GM12878 (cell line): ENCODE data around the gene CADPS. TPM values are rescaled to one million over a fixed set of nuclear protein-coding genes. Genes with fewer than 3 reads are reported as not detected.

Experiments used
- ATAC-seq: fragments of 200-7000 bp; cut with Tn5 transposase; 3 replicates; pipeline ENCODE4 v1.9.1; 2020; ENCODE audit warnings: mild to moderate bottlenecking, moderate library complexity
- BruUV-seq: library from RNA; stranded (reverse); fragments of 400-500 nt; replicated peaks from 2 replicates; lab custom pipeline; 2021; lab: Mats Ljungman, UMichigan
- CTCF ChIA-PET: fragments of 300-600 bp; sonication (Branson Sonifier 250); formaldehyde crosslinking; extraction: SDS; loops from one replicate; lab custom pipeline; 2021; ENCODE audit warnings: inconsistent platforms; lab: Yijun Ruan, JAX
- POLR2A ChIA-PET: fragments of 350-600 bp; formaldehyde crosslinking; extraction: SDS; loops from one replicate; lab custom pipeline; 2021; ENCODE audit warnings: inconsistent platforms; lab: Charles Lee
- RAD21 ChIA-PET: fragments of 300-600 bp; sonication (Branson Sonifier 250); formaldehyde crosslinking; loops from one replicate; lab custom pipeline; 2023; ENCODE audit warnings: antibody characterized with exemption; ENCODE audit not compliant: unreplicated experiment; lab: Charles Lee
- SMC1A ChIA-PET: fragments of 300-600 bp; sonication (Branson Sonifier 250); formaldehyde crosslinking; loops from one replicate; lab custom pipeline; 2023; ENCODE audit not compliant: unreplicated experiment, uncharacterized antibody; lab: Charles Lee
- DNase-seq: peaks from one replicate; pipeline ENCODE4 v3.0.0-alpha.2; 2011; ENCODE audit warnings: low read depth, low spot score
- FAIRE-seq: peaks from 3 replicates; lab custom pipeline; 2011; peaks lifted over from hg19 to GRCh38; lab: Jason Lieb, UNC
- H2AFZ ChIP-seq: 2 replicates; pipeline ENCODE4 v1.6.0; 2011; ENCODE audit warnings: low read depth, low read length, control low read depth; ENCODE audit not compliant: control insufficient read depth
- H3K27ac ChIP-seq: 2 replicates; pipeline ENCODE4 v1.5.1; 2011; ENCODE audit warnings: control low read depth; ENCODE audit not compliant: control insufficient read depth, insufficient read depth
- H3K27me3 ChIP-seq, 2 experiments: replicated peaks in 1 of 2; 2 replicates each; pipeline versions ENCODE4 v1.6.0 to v1.6.1; 2011; ENCODE audit warnings: low read length in 1 of 2; ENCODE audit not compliant: control insufficient read depth in 2 of 2, insufficient read depth in 2 of 2
- H3K36me3 ChIP-seq, 2 experiments: 2 replicates each; pipeline ENCODE4 v1.5.1; 2011; ENCODE audit warnings: low read length in 1 of 2; ENCODE audit not compliant: control insufficient read depth in 2 of 2, insufficient read depth in 2 of 2
- H3K4me1 ChIP-seq: 2 replicates; pipeline ENCODE4 v1.6.1; 2011; ENCODE audit warnings: mild to moderate bottlenecking, low read length, moderate library complexity, mixed read lengths; ENCODE audit not compliant: control insufficient read depth, insufficient read depth
- H3K4me2 ChIP-seq: 2 replicates; pipeline ENCODE4 v1.6.0; 2011; ENCODE audit warnings: control low read depth; ENCODE audit not compliant: control insufficient read depth, insufficient read depth
- H3K4me3 ChIP-seq: fragments of 200-600 bp; sonication (generic); 2 replicates; pipeline ENCODE4 v1.5.1; 2016
- H3K79me2 ChIP-seq: 2 replicates; pipeline ENCODE4 v1.6.0; 2011; ENCODE audit warnings: low read length; ENCODE audit not compliant: control insufficient read depth, insufficient read depth
- H3K9ac ChIP-seq: 2 replicates; pipeline ENCODE4 v1.8.0; 2011; ENCODE audit warnings: low read length, control low read depth, mixed read lengths; ENCODE audit not compliant: control insufficient read depth, insufficient read depth
- H3K9me3 ChIP-seq: replicated peaks from 3 replicates; pipeline ENCODE4 v1.5.1; 2011; ENCODE audit warnings: mild to moderate bottlenecking, low read length; ENCODE audit not compliant: control insufficient read depth, insufficient read depth
- H4K20me1 ChIP-seq: 2 replicates; pipeline ENCODE4 v1.6.0; 2011; ENCODE audit not compliant: control insufficient read depth, insufficient read depth
- HCFC1 ChIP-seq: fragments of 150-350 bp; IDR thresholded peaks from 2 replicates; pipeline ENCODE4 v1.6.1; 2014; ENCODE audit warnings: low read length
- MYB ChIP-seq: fragments of 150-350 bp; IDR thresholded peaks from 2 replicates; pipeline ENCODE4 v1.6.1; 2014; ENCODE audit warnings: mild to moderate bottlenecking, low read depth, low read length, borderline replicate concordance
- NFYB ChIP-seq: IDR thresholded peaks from 2 replicates; pipeline ENCODE4 v1.6.1; 2011; ENCODE audit warnings: low read depth, mild to moderate bottlenecking, low read length, improper control_type of control experiment, moderate library complexity; ENCODE audit not compliant: insufficient read depth
- TCF12 ChIP-seq: IDR thresholded peaks from 2 replicates; pipeline ENCODE4 v1.6.1; 2011; ENCODE audit warnings: low read depth, mild to moderate bottlenecking, low read length
- WGBS: methylation state at CpG from one replicate; pipeline ENCODE4 v1.1.6; 2016; ENCODE audit warnings: low lambda C conversion rate; ENCODE audit not compliant: insufficient replicate concordance, insufficient coverage; ENCODE audit errors: missing lambda C conversion rate; 5-methylcytosine and 5-hydroxymethylcytosine counted together
- in situ Hi-C: fragments of 300-500 bp; cut with MboI; formaldehyde crosslinking; loops from 9 replicates; pipeline ENCODE4 v1.14.3; 2018; ENCODE audit warnings: mixed read lengths
- intact Hi-C: fragments of 100-400 bp; cut with micrococcal nuclease; formaldehyde crosslinking; loops from one replicate; pipeline ENCODE4 v1.14.2; 2022; ENCODE audit not compliant: unreplicated experiment
- polyA plus RNA-seq, 11 experiments: library from polyadenylated mRNA; depleted of rRNA in 4 of 11; unstranded in 6 of 11; stranded (reverse) in 5 of 11; fragments of >200 nt; fragmentation: Nextera tagmentation in 4 of 11; fragmentation: Illumina TruSeq in 1 of 11; extraction: Ambion mirVana in 4 of 11; extraction: Trizol in 1 of 11; gene quantifications; 1 replicate in 1 of 11; 2 replicates in 10 of 11; pipeline versions ENCODE4 v1.2.1 to v1.2.3, GENCODE V29; 2011 to 2016; ENCODE audit warnings: inconsistent platforms in 2 of 11, missing spikeins in 2 of 11, low read depth in 1 of 11
- total RNA-seq, 4 experiments: library from RNA; depleted of rRNA in 3 of 4; stranded (reverse); fragments of >200 nt in 3 of 4; fragmentation: Illumina TruSeq in 1 of 4; extraction: Trizol in 1 of 4; gene quantifications; 2 replicates each; pipeline versions ENCODE4 v1.2.1 to v1.2.3, GENCODE V29; 2013 to 2021
- TF ChIP-seq, protein P1 (sequence below): fragments of 450-650 bp; IDR thresholded peaks from 2 replicates; pipeline ENCODE4 v1.6.1; 2017; ENCODE audit warnings: mild to moderate bottlenecking, moderate library complexity
- TF ChIP-seq, protein P2 (sequence below): IDR thresholded peaks from 2 replicates; pipeline ENCODE4 v1.6.1; 2012; ENCODE audit warnings: mild to moderate bottlenecking, low read depth, low read length

The CADPS gene
- total and polyA plus RNA-seq, 10 of the 15 experiments (the other 5 are each of a cell fraction or from before 2014, with no cell fraction given), result 0.20 TPM; not detected in 9

DNA sequence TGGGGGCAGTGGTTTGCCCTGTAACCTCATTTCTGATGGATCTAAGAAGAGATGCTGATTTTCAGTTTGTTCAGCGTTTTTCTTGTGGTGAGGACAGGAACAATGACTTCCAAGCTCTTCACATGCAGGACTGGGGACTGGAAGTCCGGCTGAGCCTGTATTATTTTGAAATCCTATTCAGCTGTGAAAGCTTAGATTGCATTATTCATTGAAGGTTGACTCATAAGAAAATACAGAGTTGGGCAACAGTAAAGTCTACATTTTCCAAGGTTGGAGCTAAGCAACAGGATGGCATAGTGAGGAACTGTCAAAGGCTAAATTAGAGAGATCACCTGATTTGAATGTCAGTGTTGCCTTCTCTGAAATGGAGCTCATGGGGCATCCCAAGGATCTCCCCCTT is 270.9 kb downstream of the CADPS start:
- in situ Hi-C loops, result loop anchor here (25.0 kb wide), 1 partner anchor 1208 kb away; the partner anchor contains the start of gene C3orf49
- no peak overlapping the region for H3K27ac ChIP-seq
- no peak overlapping the region for H3K4me2 ChIP-seq
- ATAC-seq (no peak), DNase-seq (no peak)
- H3K27me3 ChIP-seq, result no peaks in the 10 kb centered on the region
- H3K4me3 ChIP-seq, result no peak overlapping the region
- H3K9ac ChIP-seq, result no peak overlapping the region
- WGBS, result 0% methylated on average over 2 of the region's 2 CpGs
- SMC1A ChIA-PET, result interaction anchor here (0.7 kb wide), 1 partner anchor 10 kb away, joined by 3 read pairs; no protein-coding TSS in a partner anchor
- H3K4me1 ChIP-seq, result no peaks in the 10 kb centered on the region
- CTCF ChIA-PET, result interaction anchor here (1.2 to 1.6 kb wide), 2 partner anchors 19 to 25 kb away, joined by 3 to 6 read pairs; no protein-coding TSS in a partner anchor
- POLR2A ChIA-PET, result no interaction called here
- RAD21 ChIA-PET, result no interaction called here
- TF ChIP-seq HCFC1 (no peak), MYB (no peak), TCF12 (no peak), NFYB (no peak)
- TF ChIP-seq, protein P1, sequence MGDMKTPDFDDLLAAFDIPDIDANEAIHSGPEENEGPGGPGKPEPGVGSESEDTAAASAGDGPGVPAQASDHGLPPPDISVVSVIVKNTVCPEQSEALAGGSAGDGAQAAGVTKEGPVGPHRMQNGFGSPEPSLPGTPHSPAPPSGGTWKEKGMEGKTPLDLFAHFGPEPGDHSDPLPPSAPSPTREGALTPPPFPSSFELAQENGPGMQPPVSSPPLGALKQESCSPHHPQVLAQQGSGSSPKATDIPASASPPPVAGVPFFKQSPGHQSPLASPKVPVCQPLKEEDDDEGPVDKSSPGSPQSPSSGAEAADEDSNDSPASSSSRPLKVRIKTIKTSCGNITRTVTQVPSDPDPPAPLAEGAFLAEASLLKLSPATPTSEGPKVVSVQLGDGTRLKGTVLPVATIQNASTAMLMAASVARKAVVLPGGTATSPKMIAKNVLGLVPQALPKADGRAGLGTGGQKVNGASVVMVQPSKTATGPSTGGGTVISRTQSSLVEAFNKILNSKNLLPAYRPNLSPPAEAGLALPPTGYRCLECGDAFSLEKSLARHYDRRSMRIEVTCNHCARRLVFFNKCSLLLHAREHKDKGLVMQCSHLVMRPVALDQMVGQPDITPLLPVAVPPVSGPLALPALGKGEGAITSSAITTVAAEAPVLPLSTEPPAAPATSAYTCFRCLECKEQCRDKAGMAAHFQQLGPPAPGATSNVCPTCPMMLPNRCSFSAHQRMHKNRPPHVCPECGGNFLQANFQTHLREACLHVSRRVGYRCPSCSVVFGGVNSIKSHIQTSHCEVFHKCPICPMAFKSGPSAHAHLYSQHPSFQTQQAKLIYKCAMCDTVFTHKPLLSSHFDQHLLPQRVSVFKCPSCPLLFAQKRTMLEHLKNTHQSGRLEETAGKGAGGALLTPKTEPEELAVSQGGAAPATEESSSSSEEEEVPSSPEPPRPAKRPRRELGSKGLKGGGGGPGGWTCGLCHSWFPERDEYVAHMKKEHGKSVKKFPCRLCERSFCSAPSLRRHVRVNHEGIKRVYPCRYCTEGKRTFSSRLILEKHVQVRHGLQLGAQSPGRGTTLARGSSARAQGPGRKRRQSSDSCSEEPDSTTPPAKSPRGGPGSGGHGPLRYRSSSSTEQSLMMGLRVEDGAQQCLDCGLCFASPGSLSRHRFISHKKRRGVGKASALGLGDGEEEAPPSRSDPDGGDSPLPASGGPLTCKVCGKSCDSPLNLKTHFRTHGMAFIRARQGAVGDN, result no peak
- TF ChIP-seq, protein P2, sequence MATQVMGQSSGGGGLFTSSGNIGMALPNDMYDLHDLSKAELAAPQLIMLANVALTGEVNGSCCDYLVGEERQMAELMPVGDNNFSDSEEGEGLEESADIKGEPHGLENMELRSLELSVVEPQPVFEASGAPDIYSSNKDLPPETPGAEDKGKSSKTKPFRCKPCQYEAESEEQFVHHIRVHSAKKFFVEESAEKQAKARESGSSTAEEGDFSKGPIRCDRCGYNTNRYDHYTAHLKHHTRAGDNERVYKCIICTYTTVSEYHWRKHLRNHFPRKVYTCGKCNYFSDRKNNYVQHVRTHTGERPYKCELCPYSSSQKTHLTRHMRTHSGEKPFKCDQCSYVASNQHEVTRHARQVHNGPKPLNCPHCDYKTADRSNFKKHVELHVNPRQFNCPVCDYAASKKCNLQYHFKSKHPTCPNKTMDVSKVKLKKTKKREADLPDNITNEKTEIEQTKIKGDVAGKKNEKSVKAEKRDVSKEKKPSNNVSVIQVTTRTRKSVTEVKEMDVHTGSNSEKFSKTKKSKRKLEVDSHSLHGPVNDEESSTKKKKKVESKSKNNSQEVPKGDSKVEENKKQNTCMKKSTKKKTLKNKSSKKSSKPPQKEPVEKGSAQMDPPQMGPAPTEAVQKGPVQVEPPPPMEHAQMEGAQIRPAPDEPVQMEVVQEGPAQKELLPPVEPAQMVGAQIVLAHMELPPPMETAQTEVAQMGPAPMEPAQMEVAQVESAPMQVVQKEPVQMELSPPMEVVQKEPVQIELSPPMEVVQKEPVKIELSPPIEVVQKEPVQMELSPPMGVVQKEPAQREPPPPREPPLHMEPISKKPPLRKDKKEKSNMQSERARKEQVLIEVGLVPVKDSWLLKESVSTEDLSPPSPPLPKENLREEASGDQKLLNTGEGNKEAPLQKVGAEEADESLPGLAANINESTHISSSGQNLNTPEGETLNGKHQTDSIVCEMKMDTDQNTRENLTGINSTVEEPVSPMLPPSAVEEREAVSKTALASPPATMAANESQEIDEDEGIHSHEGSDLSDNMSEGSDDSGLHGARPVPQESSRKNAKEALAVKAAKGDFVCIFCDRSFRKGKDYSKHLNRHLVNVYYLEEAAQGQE, result no peak
- TF ChIP-seq, all 136 proteins: peak for 0
- intact Hi-C loops, result no loop called here
- Histone ChIP-seq H3K79me2 (no peaks in the 10 kb centered on the region), H3K36me3 (no peaks in the 10 kb centered on the region), H2AFZ (no peak overlapping the region), H3K9me3 (no peaks in the 10 kb centered on the region), H4K20me1 (no peaks in the 10 kb centered on the region)
- FAIRE-seq, result no peak
- no TSS peak for BruUV-seq
